ENCODE data around the gene AP1M1.

Gene AP1M1

DNA sequence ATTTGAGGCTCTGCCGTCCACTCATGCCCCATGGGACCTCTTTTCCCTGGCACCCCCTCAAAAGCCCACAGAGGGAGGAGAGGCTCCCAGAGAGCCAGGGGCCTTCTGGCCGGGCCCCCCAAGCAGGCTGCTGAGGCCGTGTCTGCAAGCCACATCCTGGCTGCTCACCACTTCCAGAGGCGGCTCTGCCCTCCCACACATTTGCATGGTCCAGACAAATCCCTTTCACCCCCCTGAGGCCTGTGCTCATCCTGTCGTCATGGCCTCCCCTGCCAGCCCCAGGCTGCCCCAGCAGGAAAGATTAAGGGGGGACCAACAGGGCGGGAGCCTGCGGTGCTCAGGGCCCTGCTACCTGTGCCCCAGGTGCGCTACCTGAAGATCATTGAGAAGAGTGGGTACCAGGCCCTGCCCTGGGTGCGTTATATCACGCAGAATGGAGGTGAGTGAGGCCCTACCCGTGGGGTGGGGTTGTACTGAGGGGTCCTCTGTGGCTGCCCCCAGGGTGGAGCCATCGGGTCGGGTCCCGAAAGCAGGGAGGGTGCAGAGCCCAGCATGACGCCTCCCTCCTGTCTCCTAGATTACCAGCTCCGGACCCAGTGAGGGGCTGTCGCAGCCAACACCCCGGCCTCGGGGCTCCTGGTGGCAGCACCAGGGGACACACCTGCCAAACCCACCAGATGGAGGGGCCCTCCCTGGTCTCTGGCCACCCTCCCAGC lies 36.3 kb downstream of the AP1M1 start:
- no peak overlapping the region for H3K9ac ChIP-seq (ENCODE audit: low read depth, low read length)
- 95% methylated on average over 19 of the region's 19 CpGs for WGBS

DNA sequence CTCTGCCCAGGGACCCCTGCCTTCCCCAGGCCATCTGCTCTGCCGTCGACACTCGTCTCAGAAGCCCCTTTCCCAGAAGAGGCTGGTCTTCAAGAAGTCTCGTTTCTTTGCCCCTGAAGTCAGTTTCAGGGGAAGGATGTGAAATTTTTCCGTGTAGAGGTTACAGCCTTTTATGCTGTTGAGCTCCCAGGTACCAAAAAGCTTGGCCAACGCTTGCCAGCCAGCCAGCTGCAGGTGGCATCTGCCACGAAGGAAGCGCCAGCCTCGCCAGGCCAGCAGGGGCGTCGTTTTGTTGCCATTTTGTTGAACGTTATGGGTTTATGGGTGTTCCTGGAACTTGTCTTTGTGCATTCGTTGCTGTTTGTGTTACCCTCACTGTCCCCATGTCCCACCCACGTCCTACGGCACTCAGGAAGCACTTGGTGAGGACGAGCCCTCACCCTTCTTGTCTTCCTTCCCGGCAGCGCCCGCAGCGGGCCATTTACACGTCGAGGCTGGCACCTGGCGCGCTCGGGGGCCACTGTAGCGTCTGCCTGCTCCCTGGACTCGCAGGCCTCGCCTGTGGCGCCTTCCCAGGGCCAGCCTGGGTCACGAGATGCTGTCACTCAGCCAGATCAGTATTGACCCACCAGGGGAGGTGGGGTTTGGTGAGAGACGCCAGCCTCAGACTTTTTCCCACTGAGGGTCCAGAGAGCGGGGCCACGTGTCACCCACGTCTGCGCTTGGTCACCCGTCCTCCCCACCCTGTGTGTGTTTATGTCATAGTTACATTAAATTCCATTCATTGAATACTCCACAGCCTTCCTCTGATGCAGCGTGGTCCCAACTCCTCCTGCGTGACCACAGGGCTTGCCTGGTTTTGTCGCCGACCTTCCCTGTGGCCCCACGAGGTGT lies 37.1 kb downstream of the AP1M1 start:
- Histone ChIP-seq H3K27ac (ENCODE audit: low read depth, low read length) (no peak overlapping the region), H3K4me3 (ENCODE audit: low read length) (no peak overlapping the region), H3K9me3 (ENCODE audit: insufficient read depth, low read depth, low read length) (no peaks in the 10 kb centered on the region), H3K36me3 (ENCODE audit: insufficient read depth, low read length) (peaks cover 14% of the 10 kb centered on the region; the same call in 1 of the 2 replicates), H3K27me3 (ENCODE audit: insufficient read depth, low read length) (no peaks in the 10 kb centered on the region), H3K4me1 (ENCODE audit: insufficient read depth, low read length) (no peaks in the 10 kb centered on the region), H3K9ac (ENCODE audit: low read depth, low read length) (no peak overlapping the region)
- 94% methylated on average over 41 of the region's 41 CpGs for WGBS

More for the DNA sequence above, 36.3 kb downstream of the AP1M1 start:
- no peaks in the 10 kb centered on the region for H3K4me1 ChIP-seq (ENCODE audit: insufficient read depth, low read length)
- H3K27ac ChIP-seq (ENCODE audit: low read depth, low read length), result no peak overlapping the region
- no peak overlapping the region for H3K4me3 ChIP-seq (ENCODE audit: low read length)
- no peaks in the 10 kb centered on the region for H3K27me3 ChIP-seq (ENCODE audit: insufficient read depth, low read length)
- peaks cover 20% of the 10 kb centered on the region; the same call in 1 of the 2 replicates for H3K36me3 ChIP-seq (ENCODE audit: insufficient read depth, low read length)
- H3K9me3 ChIP-seq (ENCODE audit: insufficient read depth, low read depth, low read length), result no peaks in the 10 kb centered on the region

DNA sequence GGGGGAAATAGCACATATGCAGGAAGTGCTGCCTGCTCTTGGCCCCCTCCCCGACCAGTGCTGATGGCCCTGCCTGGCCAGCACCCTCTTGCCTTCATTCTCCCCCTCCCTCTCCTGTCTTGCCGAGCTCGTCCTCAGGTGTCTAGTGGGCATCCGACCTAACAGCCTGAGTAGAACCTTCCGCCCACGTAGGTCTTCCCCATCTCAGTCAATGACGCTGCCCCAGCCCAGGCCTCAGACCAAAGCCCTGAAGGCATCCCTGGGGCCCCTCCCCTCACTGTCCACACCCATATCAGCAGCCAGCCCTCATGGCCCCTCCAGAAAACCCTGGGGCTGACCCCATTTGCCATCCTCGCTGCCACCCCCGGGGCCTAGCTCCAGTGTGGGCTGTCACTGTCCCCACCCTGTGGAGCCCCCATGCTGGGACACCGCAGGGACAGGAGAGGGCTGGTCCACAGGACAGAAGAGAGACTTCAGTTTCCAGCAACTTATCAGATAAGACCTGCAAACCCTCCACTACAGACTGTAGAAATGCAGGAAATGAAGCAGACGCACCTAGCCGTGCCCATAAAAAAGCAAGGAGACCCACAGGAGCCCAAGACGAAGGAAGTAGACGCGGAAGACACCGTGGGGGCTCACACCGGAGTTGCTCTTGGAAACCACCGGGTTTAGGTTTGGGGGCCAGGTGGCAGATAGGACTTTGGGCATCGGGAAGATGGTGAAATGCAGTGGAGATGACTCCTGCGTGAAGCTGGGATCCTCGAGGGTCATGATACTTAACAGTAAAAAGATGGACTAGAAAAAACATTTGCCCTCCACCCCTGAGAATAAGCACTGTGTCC lies 38.3 kb downstream of the AP1M1 start:
- H3K4me1 ChIP-seq (ENCODE audit: insufficient read depth, low read length), result no peaks in the 10 kb centered on the region
- no peak overlapping the region for H3K9ac ChIP-seq (ENCODE audit: low read depth, low read length)
- WGBS, result 91% methylated on average over 21 of the region's 21 CpGs
- H3K9me3 ChIP-seq (ENCODE audit: insufficient read depth, low read depth, low read length), result no peaks in the 10 kb centered on the region
- H3K36me3 ChIP-seq (ENCODE audit: insufficient read depth, low read length), result peaks cover 7% of the 10 kb centered on the region; the same call in 1 of the 2 replicates
- H3K27ac ChIP-seq (ENCODE audit: low read depth, low read length), result no peak overlapping the region
- H3K27me3 ChIP-seq (ENCODE audit: insufficient read depth, low read length), result no peaks in the 10 kb centered on the region
- no peak overlapping the region for H3K4me3 ChIP-seq (ENCODE audit: low read length)

DNA sequence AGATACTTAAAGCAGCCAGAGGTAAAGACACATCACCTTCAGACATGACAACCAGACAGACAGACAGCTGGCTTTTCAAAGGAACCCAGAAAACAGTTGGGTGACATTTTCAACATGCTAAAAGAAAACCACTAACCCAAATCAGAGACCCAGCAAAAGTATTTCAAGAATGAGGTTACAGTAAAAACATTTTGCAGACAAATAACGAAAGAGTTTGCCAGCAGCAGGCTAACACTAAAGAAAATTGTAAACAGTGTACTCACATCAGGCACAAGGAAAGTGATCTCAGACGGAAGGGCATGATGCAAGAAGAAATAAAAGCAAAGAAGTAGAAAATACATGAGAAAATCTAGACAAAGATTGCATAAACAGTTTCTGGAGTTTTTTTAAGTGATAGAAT lies 46.4 kb downstream of the AP1M1 start:
- Histone ChIP-seq H3K4me3 (ENCODE audit: low read length) (no peak overlapping the region), H3K4me1 (ENCODE audit: insufficient read depth, low read length) (no peaks in the 10 kb centered on the region), H3K9ac (ENCODE audit: low read depth, low read length) (no peak overlapping the region), H3K27me3 (ENCODE audit: insufficient read depth, low read length) (no peaks in the 10 kb centered on the region), H3K36me3 (ENCODE audit: insufficient read depth, low read length) (no peaks in the 10 kb centered on the region), H3K9me3 (ENCODE audit: insufficient read depth, low read depth, low read length) (no peaks in the 10 kb centered on the region), H3K27ac (ENCODE audit: low read depth, low read length) (no peak overlapping the region)
- 90% methylated on average over 2 of the region's 2 CpGs for WGBS

- H3K27me3 ChIP-seq (ENCODE audit: insufficient read depth, low read length), result no peaks in the 10 kb centered on the region
- H3K4me1 ChIP-seq (ENCODE audit: insufficient read depth, low read length), result no peaks in the 10 kb centered on the region
- H3K36me3 ChIP-seq (ENCODE audit: insufficient read depth, low read length), result no peaks in the 10 kb centered on the region
- H3K27ac ChIP-seq (ENCODE audit: low read depth, low read length), result no peak overlapping the region
- H3K4me3 ChIP-seq (ENCODE audit: low read length), result no peak overlapping the region
- H3K9ac ChIP-seq (ENCODE audit: low read depth, low read length), result no peak overlapping the region
- WGBS, result 49% methylated on average over 18 of the region's 18 CpGs
- H3K9me3 ChIP-seq (ENCODE audit: insufficient read depth, low read depth, low read length), result no peaks in the 10 kb centered on the region
Observed at GRCh38 chr19:16247353-16248182, 49.9 kb downstream of the AP1M1 start.

DNA sequence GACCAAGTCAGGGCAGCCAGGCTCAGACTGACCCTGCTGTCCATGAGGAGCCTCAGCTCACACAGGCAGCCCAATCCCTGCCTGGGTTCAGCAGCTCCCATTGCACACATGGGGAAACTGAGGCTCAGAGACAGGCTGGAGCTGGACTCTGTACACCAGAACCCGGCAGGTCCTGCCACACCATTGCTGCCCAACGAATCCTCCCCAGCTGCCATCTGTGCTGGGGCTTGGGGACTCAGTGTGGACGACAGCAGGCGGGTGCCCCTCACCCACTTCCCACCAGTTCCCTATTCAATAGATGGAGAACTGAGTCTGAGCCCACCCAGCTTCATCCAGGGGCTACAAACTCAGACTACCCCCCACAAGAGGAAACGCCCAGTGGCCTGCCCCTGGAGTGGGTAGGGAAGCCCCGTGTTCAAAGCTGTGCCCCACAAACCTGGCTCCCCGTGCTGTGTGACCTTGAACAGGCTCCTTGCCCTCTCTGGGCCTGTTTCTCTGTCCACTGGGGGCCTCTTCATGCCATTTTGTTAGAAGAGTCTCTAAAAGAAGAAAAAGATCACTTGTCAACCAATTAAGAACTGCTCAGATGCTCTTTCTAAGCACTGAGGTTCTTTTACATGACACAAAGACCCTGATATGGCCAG lies 50.8 kb downstream of the AP1M1 start:
- Histone ChIP-seq H3K27me3 (ENCODE audit: insufficient read depth, low read length) (no peaks in the 10 kb centered on the region), H3K36me3 (ENCODE audit: insufficient read depth, low read length) (no peaks in the 10 kb centered on the region), H3K4me3 (ENCODE audit: low read length) (no peak overlapping the region), H3K4me1 (ENCODE audit: insufficient read depth, low read length) (no peaks in the 10 kb centered on the region), H3K9ac (ENCODE audit: low read depth, low read length) (no peak overlapping the region), H3K9me3 (ENCODE audit: insufficient read depth, low read depth, low read length) (no peaks in the 10 kb centered on the region), H3K27ac (ENCODE audit: low read depth, low read length) (no peak overlapping the region)
- WGBS, result 91% methylated on average over 7 of the region's 7 CpGs

- H3K27me3 ChIP-seq (ENCODE audit: insufficient read depth, low read length), result no peaks in the 10 kb centered on the region
- H3K9ac ChIP-seq (ENCODE audit: low read depth, low read length), result no peak overlapping the region
- no peak overlapping the region for H3K27ac ChIP-seq (ENCODE audit: low read depth, low read length)
- no peak overlapping the region for H3K4me3 ChIP-seq (ENCODE audit: low read length)
- WGBS, result 95% methylated on average over 10 of the region's 10 CpGs
- no peaks in the 10 kb centered on the region for H3K36me3 ChIP-seq (ENCODE audit: insufficient read depth, low read length)
- no peaks in the 10 kb centered on the region for H3K4me1 ChIP-seq (ENCODE audit: insufficient read depth, low read length)
- no peaks in the 10 kb centered on the region for H3K9me3 ChIP-seq (ENCODE audit: insufficient read depth, low read depth, low read length)
Observed at GRCh38 chr19:16249826-16250404, 52.2 kb downstream of the AP1M1 start.

GRCh38 chr19:16252459-16253205 lies 54.9 kb downstream of the AP1M1 start:
- no peaks in the 10 kb centered on the region for H3K27me3 ChIP-seq (ENCODE audit: insufficient read depth, low read length)
- no peaks in the 10 kb centered on the region for H3K36me3 ChIP-seq (ENCODE audit: insufficient read depth, low read length)
- H3K9me3 ChIP-seq (ENCODE audit: insufficient read depth, low read depth, low read length), result no peaks in the 10 kb centered on the region
- H3K4me3 ChIP-seq (ENCODE audit: low read length), result no peak overlapping the region
- no peak overlapping the region for H3K27ac ChIP-seq (ENCODE audit: low read depth, low read length)
- WGBS, result 92% methylated on average over 23 of the region's 23 CpGs
- no peaks in the 10 kb centered on the region for H3K4me1 ChIP-seq (ENCODE audit: insufficient read depth, low read length)
- H3K9ac ChIP-seq (ENCODE audit: low read depth, low read length), result no peak overlapping the region

- Histone ChIP-seq H3K4me3 (ENCODE audit: low read length) (no peak overlapping the region), H3K4me1 (ENCODE audit: insufficient read depth, low read length) (no peaks in the 10 kb centered on the region), H3K27me3 (ENCODE audit: insufficient read depth, low read length) (no peaks in the 10 kb centered on the region), H3K36me3 (ENCODE audit: insufficient read depth, low read length) (no peaks in the 10 kb centered on the region), H3K9me3 (ENCODE audit: insufficient read depth, low read depth, low read length) (no peaks in the 10 kb centered on the region), H3K27ac (ENCODE audit: low read depth, low read length) (no peak overlapping the region), H3K9ac (ENCODE audit: low read depth, low read length) (no peak overlapping the region)
- WGBS, result 90% methylated on average over 6 of the region's 6 CpGs
Observed at GRCh38 chr19:16254851-16255408, 57.2 kb downstream of the AP1M1 start.

Data from HUES64 (cell line).